ENCODE data around the gene FASTK.

FASTK gene

DNA sequence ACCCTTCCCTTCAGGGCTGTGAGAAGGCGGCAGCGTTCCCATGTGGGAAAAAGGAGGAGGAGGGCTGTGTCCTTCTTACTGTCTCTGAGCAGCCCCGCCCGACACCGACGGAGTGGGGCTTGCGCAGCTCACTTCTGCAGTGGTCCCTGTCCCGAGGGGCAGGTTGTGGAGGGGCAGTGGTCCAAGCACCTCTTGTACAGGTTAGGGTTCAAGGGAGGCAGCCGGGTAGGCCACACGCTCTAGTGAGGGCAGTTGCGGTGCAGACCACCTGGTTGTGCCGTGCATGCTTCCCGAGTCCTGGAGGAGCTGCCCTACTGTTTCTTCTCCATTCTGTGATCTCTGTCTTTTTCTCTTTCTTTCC is 38.4 kb upstream of the FASTK start:
- no peak for DNase-seq (ENCODE audit: low spot score)
- POLR2A ChIA-PET (ENCODE audit: low non-redundant PET) = no interaction called here

DNA sequence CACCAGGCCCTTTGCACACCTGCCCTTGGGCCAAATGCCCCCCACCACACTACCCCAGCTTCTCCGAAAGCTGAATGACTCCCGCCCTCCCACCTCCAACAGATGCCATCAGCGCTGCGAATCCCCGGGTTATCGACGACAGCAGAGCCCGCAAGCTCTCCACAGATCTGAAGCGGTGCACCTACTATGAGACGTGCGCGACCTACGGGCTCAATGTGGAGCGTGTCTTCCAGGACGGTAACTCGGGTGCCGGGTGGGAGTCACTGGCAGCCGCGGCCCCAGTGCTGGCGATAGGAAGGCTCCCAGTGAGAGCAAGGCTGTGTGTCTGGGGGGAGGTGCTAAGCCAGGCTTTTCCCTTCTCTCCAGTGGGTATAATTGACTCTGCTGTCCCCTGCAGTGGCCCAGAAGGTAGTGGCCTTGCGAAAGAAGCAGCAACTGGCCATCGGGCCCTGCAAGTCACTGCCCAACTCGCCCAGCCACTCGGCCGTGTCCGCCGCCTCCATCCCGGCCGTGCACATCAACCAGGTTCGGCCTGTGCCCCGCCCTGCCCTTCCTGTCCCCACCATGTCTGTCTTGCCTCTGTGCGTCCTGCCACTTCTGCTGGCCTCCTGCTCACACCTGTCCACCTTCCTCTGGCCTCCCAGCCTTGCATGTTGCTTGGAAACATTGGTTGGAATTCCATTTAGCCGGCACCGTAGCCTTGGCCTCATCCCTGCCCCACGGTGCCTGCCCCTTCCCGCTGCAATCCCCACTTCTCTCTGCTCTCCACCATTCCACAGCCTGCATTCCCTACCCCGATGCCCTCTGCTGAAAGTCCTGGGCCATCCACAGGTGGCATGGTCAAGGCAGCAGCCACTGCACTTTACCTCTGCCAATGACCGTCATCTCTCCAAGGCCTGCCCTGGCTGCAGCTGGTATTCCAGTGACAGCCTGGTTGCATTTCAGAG is 37.8 kb upstream of the FASTK start:
- ChIA-PET POLR2A (ENCODE audit: low non-redundant PET) (no interaction called here), CTCF (no interaction called here)
- H3K27ac ChIP-seq = peak overlapping the region; percentile 91
- TF ChIP-seq, protein P1, sequence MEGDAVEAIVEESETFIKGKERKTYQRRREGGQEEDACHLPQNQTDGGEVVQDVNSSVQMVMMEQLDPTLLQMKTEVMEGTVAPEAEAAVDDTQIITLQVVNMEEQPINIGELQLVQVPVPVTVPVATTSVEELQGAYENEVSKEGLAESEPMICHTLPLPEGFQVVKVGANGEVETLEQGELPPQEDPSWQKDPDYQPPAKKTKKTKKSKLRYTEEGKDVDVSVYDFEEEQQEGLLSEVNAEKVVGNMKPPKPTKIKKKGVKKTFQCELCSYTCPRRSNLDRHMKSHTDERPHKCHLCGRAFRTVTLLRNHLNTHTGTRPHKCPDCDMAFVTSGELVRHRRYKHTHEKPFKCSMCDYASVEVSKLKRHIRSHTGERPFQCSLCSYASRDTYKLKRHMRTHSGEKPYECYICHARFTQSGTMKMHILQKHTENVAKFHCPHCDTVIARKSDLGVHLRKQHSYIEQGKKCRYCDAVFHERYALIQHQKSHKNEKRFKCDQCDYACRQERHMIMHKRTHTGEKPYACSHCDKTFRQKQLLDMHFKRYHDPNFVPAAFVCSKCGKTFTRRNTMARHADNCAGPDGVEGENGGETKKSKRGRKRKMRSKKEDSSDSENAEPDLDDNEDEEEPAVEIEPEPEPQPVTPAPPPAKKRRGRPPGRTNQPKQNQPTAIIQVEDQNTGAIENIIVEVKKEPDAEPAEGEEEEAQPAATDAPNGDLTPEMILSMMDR (conservative IDR thresholded peaks at IDR 0.05; ENCODE audit: low read depth) = no peak
- no peak for DNase-seq (ENCODE audit: low spot score)

More for the DNA sequence above, 38.4 kb upstream of the FASTK start:
- CTCF ChIA-PET = no interaction called here
- TF ChIP-seq, protein P1 (conservative IDR thresholded peaks at IDR 0.05; ENCODE audit: low read depth) = no peak
- peak overlapping the region; percentile 91 for H3K27ac ChIP-seq

DNA sequence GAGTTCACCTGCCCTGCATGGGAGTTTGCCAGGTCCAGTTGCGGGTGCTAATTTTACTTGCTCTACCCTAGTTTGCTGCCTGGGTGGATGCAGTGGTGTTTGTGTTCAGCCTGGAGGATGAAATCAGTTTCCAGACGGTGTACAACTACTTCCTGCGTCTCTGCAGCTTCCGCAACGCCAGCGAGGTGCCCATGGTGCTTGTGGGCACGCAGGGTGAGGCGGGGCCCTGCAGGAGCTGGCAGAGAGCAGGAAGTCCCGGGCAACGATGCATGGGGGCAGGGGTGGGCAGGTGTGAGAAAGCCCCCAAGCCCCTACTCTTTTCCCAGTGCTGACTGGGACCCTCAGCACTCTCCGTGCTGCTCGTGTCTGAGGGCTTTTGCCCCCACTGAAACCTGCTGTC is 37.0 kb upstream of the FASTK start:
- TF ChIP-seq, protein P1 (conservative IDR thresholded peaks at IDR 0.05; ENCODE audit: low read depth) = no peak
- no peak for DNase-seq (ENCODE audit: low spot score)
- ChIA-PET CTCF (no interaction called here), POLR2A (ENCODE audit: low non-redundant PET) (no interaction called here)
- H3K27ac ChIP-seq = peak overlapping the region; percentile 91

DNA sequence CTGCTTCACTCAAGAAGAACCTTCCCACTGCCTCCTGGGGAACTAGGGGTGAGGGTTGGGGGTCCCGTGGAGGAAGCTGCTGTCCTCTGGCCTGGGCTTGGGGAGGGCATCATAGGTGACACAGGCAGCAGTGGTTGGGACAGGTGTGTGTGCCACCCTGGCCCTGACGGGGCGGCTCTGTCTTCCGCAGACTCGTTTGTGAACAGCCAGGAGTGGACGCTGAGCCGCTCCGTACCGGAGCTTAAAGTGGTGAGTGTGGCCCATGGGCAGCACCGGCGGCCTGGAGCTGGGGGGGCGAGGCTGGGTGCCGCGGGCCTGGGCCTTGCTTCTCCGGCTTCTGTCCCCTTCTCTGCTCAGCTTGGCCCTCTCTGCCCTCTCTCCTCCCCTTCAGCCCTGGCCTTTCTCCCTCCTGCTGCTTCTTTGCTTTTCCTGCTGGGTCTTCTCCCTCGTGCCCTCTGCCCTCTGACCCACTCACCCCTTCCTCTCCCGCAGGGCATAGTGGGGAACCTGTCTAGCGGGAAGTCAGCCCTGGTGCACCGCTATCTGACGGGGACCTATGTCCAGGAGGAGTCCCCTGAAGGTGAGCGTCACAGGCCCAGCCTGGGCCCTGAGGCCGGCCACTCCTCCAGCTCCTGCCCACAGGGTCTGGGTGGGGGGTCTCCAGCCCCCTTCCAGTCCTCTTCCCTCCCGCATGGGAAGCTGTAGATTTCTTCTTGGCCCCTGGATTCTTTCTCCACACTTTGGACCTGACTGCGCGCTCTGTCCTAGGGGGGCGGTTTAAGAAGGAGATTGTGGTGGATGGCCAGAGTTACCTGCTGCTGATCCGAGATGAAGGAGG is 36.2 kb upstream of the FASTK start:
- no peak for DNase-seq (ENCODE audit: low spot score)
- TF ChIP-seq, protein P1 (conservative IDR thresholded peaks at IDR 0.05; ENCODE audit: low read depth) = no peak
- ChIA-PET POLR2A (ENCODE audit: low non-redundant PET) (interaction anchor here (1.1 kb wide), 1 partner anchor 36 kb away, joined by 5 read pairs; the partner anchor contains the start of gene FASTK), CTCF (no interaction called here)
- H3K27ac ChIP-seq = peak overlapping the region; percentile 91

DNA sequence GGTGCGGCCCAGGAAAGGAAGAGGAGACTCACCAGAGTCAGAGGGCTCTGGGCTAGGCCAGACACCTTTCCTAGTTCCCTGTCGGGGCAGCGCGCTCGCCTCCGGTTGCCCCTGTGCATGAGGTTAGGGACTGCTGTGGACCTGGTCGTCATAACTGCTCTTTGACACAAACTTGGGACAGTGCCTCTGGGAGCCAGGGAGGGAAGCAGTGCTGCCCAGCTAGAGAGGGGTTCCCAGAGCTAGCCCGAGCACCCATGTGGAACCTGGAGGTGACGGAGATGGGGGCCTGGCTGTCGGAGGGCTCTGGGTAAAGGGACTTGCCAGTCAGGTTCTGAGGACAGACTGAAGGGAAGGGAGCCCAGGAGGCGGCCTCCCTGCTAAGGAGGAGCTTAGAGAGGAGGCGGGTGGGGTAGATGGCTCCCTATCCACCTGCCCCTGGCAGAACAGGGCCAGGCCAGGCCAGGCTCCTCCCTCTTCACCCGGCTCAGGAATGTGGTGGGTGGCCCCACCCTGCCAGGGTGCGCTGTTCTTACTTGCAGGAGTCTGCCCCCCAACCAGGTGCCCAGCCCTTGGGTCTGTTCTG is 35.3 kb upstream of the FASTK start:
- ChIA-PET POLR2A (ENCODE audit: low non-redundant PET) (interaction anchor here (1.1 kb wide), 1 partner anchor 35 kb away, joined by 5 read pairs; the partner anchor contains the start of gene FASTK), CTCF (interaction anchor here (0.7 kb wide), 1 partner anchor 53 kb away, joined by 3 read pairs; no protein-coding TSS in a partner anchor)
- H3K27ac ChIP-seq = peak overlapping the region; percentile 91
- peak; percentile 94 for DNase-seq (ENCODE audit: low spot score)
- TF ChIP-seq, protein P1 (conservative IDR thresholded peaks at IDR 0.05; ENCODE audit: low read depth) = no peak

Data from RWPE1 (cell line).